ENCODE results near the gene ZNF526. TPM values are rescaled to one million over a fixed set of nuclear protein-coding genes. Genes with fewer than 3 reads are reported as not detected.
A peak's percentile ranks its signal among the peaks of the same experiment; 100 is the strongest.

The ZNF526 gene
- total and polyA plus RNA-seq, 9 of the 15 experiments (the other 6 are each of a cell fraction or from before 2014, with no cell fraction given), result 1.3 to 17.9 (median 6.2) TPM

DNA sequence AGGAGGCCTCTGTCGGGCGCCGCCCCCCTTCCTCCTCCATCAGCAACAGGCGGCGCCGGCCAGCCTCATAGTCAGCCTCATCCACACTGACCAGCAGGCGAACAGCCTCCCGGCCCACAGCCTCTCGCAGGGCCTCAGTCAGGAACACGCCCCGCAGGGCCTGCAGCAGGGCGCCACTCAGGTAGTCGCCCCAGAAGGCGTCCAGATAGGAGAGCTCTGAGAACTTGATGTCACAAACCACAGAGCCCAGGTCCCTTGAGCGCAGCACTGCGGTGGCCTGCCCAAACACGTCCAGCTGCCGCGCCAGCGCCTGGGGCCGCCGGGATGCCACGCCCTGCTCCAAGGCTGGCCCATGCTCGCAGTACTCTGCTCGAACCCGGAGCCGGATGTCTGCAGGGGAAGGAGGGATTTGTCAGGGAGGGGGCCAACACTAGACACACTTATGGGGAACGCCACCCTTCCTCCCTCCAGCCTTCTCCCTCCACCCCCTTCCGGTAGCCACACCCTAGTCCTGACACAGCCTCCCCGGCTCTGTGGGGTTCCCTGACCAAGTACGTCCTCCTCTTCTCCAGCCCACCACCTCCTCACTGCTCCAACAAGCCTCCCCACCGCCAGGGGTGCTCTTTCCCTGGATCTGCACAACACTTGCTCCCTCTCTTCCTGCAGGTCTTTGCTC is 20.5 kb upstream of the ZNF526 start (continued):
- TF ChIP-seq EGR1 (conservative IDR thresholded peaks at IDR 0.05) (peak; percentile 72), MYNN (IDR thresholded peaks at IDR 0.05) (0 out of 2 replicates have a peak, but pooled peaks have one; percentile 57), MYNN (CRISPR knock-in tag; IDR thresholded peaks at IDR 0.05) (no peak), PHB2 (IDR thresholded peaks at IDR 0.05; ENCODE audit: low read depth) (0 out of 2 replicates have a peak, but pooled peaks have one; percentile 25), FOXK2 (conservative IDR thresholded peaks at IDR 0.05 in 1 of 2, IDR thresholded peaks at IDR 0.05 in 1 of 2; ENCODE audit: low read depth in 2 of 2) (peak in 1 of 2 experiments; percentile 55; a peak in 1 of 4 replicates), CTBP1 (IDR thresholded peaks at IDR 0.05; ENCODE audit: borderline replicate concordance) (peak; percentile 77; the same call in 1 of the 2 replicates), NBN (IDR thresholded peaks at IDR 0.05; ENCODE audit: low read depth) (peak; percentile 83; the same call in 1 of the 2 replicates), NCOR1 (IDR thresholded peaks at IDR 0.05) (no peak; the same call in none of the 2 replicates), HDAC3 (IDR thresholded peaks at IDR 0.05; ENCODE audit: borderline replicate concordance, partially characterized antibody) (no peak), KLF1 (tag; IDR thresholded peaks at IDR 0.05) (peak; percentile 88), ZBTB2 (IDR thresholded peaks at IDR 0.05) (peak; percentile 77; the same call in 1 of the 2 replicates), RBBP5 (IDR thresholded peaks at IDR 0.05; ENCODE audit: borderline replicate concordance, insufficient read depth, low read length, poor library complexity, severe bottlenecking) (peak; percentile 64), ESRRA (IDR thresholded peaks at IDR 0.05; ENCODE audit: borderline replicate concordance, low read depth) (peak; percentile 70), HNRNPUL1 (IDR thresholded peaks at IDR 0.05; ENCODE audit: low read length) (no peak), ZEB2 (IDR thresholded peaks at IDR 0.05) (0 out of 2 replicates have a peak, but pooled peaks have one; percentile 60), CCNT2 (IDR thresholded peaks at IDR 0.05; ENCODE audit: borderline replicate concordance, extremely low read depth, insufficient read length, low read depth, low read length) (peak; percentile 40), KDM4B (IDR thresholded peaks at IDR 0.05; ENCODE audit: borderline replicate concordance in 2 of 2, low read depth in 1 of 2) (peak in 1 of 2 experiments; percentile 40; a peak in 1 of 4 replicates), HCFC1 (IDR thresholded peaks at IDR 0.05; ENCODE audit: low read depth, low read length) (peak; percentile 49), MBD2 (IDR thresholded peaks at IDR 0.05; ENCODE audit: borderline replicate concordance, low read depth) (0 out of 2 replicates have a peak, but pooled peaks have one; percentile 7), GATAD2B (IDR thresholded peaks at IDR 0.05; ENCODE audit: borderline replicate concordance) (no peak), ZNF507 (tag; conservative IDR thresholded peaks at IDR 0.05) (no peak), ELF4 (CRISPR knock-in tag; IDR thresholded peaks at IDR 0.05) (peak; percentile 55; the same call in 1 of the 2 replicates)
- TF ChIP-seq, protein P1, sequence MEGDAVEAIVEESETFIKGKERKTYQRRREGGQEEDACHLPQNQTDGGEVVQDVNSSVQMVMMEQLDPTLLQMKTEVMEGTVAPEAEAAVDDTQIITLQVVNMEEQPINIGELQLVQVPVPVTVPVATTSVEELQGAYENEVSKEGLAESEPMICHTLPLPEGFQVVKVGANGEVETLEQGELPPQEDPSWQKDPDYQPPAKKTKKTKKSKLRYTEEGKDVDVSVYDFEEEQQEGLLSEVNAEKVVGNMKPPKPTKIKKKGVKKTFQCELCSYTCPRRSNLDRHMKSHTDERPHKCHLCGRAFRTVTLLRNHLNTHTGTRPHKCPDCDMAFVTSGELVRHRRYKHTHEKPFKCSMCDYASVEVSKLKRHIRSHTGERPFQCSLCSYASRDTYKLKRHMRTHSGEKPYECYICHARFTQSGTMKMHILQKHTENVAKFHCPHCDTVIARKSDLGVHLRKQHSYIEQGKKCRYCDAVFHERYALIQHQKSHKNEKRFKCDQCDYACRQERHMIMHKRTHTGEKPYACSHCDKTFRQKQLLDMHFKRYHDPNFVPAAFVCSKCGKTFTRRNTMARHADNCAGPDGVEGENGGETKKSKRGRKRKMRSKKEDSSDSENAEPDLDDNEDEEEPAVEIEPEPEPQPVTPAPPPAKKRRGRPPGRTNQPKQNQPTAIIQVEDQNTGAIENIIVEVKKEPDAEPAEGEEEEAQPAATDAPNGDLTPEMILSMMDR (IDR thresholded peaks at IDR 0.05 in 2 of 3, conservative IDR thresholded peaks at IDR 0.05 in 1 of 3; ENCODE audit: insufficient read depth in 2 of 3, low read depth in 1 of 3, low read length in 3 of 3), result peak; percentile 75 to 84 (median 76)
- TF ChIP-seq, protein P2, sequence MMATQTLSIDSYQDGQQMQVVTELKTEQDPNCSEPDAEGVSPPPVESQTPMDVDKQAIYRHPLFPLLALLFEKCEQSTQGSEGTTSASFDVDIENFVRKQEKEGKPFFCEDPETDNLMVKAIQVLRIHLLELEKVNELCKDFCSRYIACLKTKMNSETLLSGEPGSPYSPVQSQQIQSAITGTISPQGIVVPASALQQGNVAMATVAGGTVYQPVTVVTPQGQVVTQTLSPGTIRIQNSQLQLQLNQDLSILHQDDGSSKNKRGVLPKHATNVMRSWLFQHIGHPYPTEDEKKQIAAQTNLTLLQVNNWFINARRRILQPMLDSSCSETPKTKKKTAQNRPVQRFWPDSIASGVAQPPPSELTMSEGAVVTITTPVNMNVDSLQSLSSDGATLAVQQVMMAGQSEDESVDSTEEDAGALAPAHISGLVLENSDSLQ (IDR thresholded peaks at IDR 0.05), result 0 out of 2 replicates have a peak, but pooled peaks have one; percentile 4

All from K562 (cell line).